HG03095 (cell line): Measurements from ENCODE around the gene PLA2G1B.

Source experiments
- ATAC-seq: cut with Tn5 transposase; IDR thresholded peaks from one replicate; pipeline ENCODE4 v1.9.1; 2021; ENCODE audit warnings: moderate library complexity; ENCODE audit not compliant: unreplicated experiment

Gene PLA2G1B

DNA sequence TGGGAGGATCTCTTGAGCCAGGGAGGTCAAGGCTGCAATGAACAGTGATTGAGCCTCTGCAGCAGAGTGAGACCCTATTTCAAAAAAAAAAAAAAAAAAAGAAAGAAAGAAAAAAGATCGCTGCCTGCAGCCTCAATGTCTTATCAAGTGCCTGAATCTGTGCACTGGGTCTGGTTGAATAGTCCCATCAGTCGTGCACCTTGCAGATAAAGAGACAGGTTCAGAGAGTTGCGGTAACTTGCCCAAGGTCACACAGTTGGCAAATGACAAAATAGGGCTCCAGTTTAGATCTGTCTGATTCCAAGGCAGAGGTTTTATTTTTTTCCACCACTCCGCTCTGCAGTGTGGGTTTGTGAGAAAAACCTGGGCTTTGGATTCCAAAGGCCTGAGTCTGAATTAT, 649 bp upstream of the PLA2G1B start:
- no peak for ATAC-seq

DNA sequence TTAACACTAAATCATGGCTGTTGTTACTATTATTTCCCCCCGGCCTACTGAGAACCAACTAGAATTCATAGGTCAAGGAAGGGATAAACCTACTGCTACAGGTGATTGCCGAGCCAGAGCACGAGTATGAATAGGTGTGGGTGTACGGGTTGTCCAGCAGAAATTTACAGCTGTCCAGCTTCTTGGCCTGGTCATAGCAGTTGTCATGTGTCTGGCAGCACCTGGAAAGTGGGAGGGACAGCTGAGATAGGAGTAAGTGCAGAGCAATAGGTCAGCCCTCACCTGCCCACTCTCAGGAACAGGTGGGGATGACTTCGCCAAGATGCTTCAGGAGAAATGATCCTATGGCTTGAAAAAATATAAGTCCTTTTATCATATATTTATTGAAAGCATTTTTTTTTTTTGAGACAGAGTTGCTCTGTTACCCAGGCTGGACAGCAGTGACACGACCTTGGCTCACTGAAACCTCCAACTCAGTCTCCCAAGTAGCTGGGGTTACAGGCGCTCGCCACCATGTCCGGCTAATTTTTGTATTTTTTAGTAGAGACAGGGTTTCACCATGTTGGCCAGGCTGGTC, 2.6 kb downstream of the PLA2G1B start:
- ATAC-seq = no peak

GRCh38 chr12:120323772-120324171, 3.8 kb downstream of the PLA2G1B start:
- ATAC-seq = no peak

DNA sequence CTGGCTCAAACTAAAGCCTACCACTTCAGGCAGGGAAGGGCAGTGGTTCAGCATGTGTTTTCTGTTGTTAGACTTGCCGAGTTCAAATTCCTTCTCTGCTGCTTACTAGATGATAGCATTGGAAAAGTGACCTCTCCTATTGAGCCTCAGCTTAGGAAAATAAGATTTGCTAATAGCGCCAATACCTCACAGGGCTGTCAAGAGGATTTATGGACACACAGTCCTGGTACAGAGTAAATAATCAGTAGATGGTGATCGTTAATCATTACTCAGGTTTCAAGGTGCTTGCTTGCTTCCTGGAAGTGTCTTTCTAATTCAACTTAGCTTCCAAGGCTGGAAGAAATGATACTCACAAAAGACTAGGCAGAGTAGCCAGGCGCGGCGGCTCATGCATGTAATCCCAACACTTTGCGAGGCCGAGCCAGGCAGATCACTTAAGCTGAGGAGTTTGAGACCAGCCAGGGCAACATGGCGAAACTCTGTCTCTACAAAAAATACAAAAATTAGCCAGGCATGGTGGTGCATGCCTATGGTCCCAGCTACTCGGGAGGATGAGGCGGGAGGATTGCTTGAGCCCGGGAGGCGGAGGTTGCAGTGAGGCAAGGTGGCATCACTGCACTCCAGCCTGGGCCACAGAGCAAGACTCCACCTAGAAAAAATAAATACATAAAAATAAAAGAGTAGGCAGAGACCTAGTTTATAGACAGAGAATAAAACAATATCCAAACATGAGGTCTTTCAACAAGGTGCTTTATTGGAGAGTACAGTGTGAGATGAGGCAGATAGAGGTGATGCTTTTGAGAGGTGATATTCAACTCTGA, 6.0 kb downstream of the PLA2G1B start:
- no peak for ATAC-seq

DNA sequence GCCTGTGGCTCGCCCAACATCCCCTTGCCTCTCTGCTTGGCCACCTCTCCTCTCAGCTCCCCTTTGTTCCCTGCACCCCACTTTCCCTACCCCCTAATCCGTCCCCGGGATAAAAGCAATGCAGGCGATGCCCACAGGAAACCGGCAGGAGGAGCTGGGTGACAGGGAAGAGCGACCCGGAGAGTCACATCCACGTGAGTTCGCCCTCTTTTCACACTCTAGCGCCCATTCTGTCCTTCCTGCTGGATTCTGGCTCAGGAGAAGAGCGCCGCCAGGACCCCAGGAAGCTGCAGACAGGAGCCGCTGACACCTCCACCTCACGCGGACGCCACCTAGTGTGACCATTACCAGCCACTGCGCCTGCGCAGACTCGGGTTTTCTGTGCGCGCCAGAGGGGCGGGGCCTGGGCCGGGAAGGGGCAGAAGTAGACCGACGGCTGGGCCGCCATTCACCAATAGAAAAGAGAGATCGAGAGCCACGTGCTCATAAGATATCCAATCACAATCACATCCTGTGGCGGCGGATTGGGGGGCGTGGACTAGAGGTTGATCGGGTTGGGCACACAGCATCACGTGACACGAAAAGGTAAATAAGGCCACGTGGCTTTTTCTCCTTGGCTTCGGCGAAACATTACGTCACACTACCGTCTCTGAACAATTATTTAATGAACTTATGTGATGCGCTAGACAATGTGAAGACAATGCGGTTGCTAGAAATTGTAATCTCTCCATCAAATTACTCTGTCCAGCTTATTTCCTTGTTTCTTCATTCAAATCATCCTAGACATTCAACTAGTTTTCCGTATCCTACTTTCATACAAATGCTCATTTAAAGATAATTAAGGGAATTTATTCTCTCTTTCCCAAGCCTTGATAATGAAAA, 10.1 kb downstream of the PLA2G1B start:
- peak; percentile 96 for ATAC-seq

- ATAC-seq = no peak
Measured at GRCh38 chr12:120316798-120317223, 10.8 kb downstream of the PLA2G1B start.

- no peak for ATAC-seq
Measured at GRCh38 chr12:120314220-120314619, 13.4 kb downstream of the PLA2G1B start.

GRCh38 chr12:120301962-120302815, 25.4 kb downstream of the PLA2G1B start, which contains the start of gene SIRT4:
TSS of gene SIRT4 (plus strand) at chr12:120302321. CDS start at chr12:120303562, 1,241 bp downstream.
- ATAC-seq = peak; percentile 96

DNA sequence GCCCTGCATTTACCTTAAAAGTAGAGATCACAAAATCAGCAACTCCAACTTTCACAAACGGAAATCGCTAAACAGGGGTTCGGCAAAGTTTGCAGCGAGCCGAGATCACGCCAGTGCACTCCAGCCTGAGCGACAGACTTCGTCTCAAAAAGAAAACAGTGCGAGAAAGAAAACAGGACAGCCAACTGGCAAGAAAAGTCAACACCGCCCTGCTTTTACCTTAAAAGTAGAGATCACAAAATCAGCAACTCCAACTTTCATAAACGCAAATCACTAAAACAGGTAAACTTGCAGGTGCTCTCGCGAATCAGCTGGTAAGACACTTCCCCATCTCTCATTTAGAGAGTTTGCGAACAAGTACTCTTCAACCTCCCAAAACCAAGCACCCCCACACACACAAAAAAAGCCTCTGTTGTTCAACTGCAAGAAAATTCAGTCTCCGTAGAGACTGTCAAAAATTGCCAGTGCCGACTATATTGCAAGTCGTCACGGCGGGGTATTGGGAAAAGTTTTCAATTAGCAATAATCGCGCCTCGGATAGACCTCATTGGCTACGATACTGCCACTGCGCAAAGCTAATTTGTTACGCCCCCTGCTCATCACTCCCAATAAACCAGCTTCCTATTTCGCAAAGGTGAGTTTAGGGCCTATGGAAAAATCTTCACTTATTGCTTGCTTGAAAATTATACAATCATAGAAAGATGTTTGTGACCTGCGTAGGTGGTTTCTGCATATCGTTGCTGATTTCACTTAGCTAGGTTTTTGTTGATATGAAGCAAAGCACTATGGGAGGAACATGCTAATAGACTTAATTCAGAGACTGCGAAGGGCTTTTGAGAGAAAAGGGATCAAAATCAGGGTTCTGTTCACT, 34.7 kb downstream of the PLA2G1B start, which contains the start of gene RNU4-1:
Gene RNU4-1 (minus strand): TSS at position 577 of the 871 bp plus-strand sequence.
- peak; percentile 34 for ATAC-seq

- ATAC-seq = no peak
Measured at GRCh38 chr12:120292411-120292660, 35.2 kb downstream of the PLA2G1B start.

DNA sequence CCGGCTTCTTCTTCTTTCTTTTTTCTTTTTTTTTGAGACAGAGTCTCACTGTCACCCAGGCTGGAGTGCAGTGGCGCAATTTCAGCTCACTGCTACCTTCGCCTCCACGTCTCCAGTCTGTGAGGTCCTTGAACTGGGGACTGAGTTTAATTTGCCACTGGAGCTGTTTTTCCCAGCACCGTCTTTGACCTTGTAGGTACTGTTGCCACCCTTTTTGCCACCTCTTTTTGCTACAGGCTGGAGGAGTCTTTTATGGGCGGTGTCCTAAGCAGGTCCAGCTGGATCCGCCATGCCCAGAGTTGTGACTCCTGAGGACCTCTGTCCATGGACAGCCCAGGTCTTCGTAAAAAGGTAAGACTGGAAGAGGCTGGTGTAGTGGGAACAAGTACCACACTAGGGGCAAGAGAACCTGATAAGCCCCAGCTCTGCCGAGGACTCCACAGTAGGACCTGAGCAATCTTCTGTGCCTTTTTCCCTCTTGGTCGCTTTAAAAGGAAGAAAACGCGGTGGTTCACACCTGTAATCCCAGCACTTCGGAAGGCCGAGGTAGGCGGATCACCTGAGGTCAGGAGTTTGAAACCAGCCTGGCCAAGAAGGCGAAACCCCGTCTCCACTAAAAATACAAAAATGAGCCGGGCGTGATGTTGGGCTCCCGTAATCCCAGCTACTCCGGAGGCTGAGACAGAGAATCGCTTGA, 36.8 kb downstream of the PLA2G1B start:
- no peak for ATAC-seq

- no peak for ATAC-seq
Measured at GRCh38 chr12:120287491-120287890, 40.1 kb downstream of the PLA2G1B start.

- ATAC-seq = no peak
Measured at GRCh38 chr12:120286768-120287490, 40.6 kb downstream of the PLA2G1B start.

DNA sequence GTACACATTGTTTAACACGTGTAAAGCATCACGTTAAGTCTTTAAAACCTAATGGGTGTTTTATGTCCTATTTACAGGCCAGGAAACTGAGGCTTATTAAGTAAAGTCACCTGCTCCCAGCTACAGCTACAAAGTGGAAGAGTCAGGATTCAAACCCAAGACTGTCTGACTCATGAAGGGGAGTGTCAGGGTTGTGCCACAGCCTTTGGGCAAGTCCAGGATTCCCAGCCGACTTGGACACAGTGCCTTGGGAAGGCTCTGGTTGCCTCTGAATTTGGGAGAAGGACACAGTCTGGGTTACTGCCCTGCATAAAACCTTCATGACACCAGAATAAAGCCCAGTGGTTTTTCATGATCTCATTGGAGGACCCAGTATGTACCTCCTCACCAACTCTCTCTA, 43.2 kb downstream of the PLA2G1B start:
- no peak for ATAC-seq

DNA sequence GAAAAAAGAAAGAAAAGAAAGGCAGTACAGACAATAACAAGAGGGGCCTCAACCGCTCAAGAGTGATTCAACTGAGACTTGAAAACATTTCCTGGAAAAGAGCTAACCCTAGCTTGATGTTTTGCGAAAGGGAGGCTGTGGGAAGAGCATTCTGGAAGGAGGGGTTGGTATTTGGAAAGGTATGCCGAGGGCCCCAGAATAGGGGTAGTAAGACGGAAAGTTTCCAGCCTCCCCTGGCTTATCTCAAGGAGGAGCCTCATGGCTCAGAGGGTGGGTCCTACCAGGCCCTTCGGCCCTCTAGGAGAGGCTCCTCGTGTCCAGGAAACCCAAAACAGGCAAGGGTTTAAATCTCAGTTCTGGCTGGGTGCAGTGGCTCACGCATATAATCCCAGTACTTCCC, 44.3 kb downstream of the PLA2G1B start:
- no peak for ATAC-seq

GRCh38 chr12:120278137-120279069, 49.2 kb downstream of the PLA2G1B start:
- no peak for ATAC-seq

DNA sequence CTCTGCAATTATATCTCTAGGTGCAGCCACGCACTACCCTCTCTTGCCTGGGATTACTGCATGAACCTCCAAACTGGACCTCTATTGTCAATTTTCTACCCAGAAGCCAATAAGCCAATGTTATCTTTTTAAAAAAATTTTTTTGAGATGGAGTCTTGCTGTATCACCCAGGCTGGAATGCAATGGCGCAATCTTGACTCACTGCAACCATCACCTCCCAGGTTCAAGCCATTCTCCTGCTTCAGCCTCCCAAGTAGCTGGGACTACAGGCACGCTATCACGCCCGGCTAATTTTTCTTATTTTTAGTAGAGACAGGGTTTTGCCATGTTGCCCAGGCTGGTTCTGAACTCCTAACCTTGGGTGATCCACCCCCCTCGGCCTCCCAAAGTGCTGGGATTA, 50.8 kb downstream of the PLA2G1B start:
- ATAC-seq = no peak
